Stomach smooth muscle (tissue), 2 donors: ENCODE data around the gene ACSM5.

Source experiments
- H3K27ac ChIP-seq: one replicate; pipeline ENCODE4 v1.7.0; 2013; ENCODE audit warnings: mild to moderate bottlenecking, low read length, inconsistent platforms
- H3K27me3 ChIP-seq, 2 donors: one replicate each; pipeline ENCODE4 v1.7.0; 2013; ENCODE audit warnings: low read length in 2 of 2; ENCODE audit not compliant: insufficient read depth in 2 of 2, control insufficient read depth in 1 of 2
- H3K36me3 ChIP-seq, 2 donors: one replicate each; pipeline ENCODE4 v1.7.0; 2013; ENCODE audit warnings: low read length in 2 of 2; ENCODE audit not compliant: control insufficient read depth in 2 of 2, insufficient read depth in 2 of 2
- H3K4me1 ChIP-seq: one replicate; pipeline ENCODE4 v1.7.0; 2013; ENCODE audit warnings: low read length; ENCODE audit not compliant: control insufficient read depth, insufficient read depth
- H3K4me3 ChIP-seq, 2 donors: one replicate each; pipeline ENCODE4 v1.7.0; 2013; ENCODE audit warnings: low read length in 2 of 2
- H3K9ac ChIP-seq, 2 donors: one replicate each; pipeline ENCODE4 v1.7.0; 2013; ENCODE audit warnings: low read length in 2 of 2, mild to moderate bottlenecking in 1 of 2
- H3K9me3 ChIP-seq, 2 donors: one replicate each; pipeline ENCODE4 v1.7.0; 2013; ENCODE audit warnings: low read length in 2 of 2; ENCODE audit not compliant: control insufficient read depth in 2 of 2
- donor health status: healthy.
- donor health status: Pancreatic carcinoma.

The ACSM5 gene

GRCh38 chr16:20383106-20384029 is 26.0 kb upstream of the ACSM5 start:
- no peak overlapping the region for H3K9ac ChIP-seq
- no peak overlapping the region for H3K27ac ChIP-seq
- no peak overlapping the region for H3K4me3 ChIP-seq
- H3K36me3 ChIP-seq = no peaks in the 10 kb centered on the region
- H3K27me3 ChIP-seq = peaks cover 0 to 10% of the 10 kb centered on the region in 2 donors
- no peaks in the 10 kb centered on the region for H3K9me3 ChIP-seq
- H3K4me1 ChIP-seq = peaks cover 3% of the 10 kb centered on the region

- Histone ChIP-seq H3K27ac (no peak overlapping the region), H3K36me3 (no peaks in the 10 kb centered on the region), H3K9me3 (no peaks in the 10 kb centered on the region), H3K4me3 (peak overlapping the region in 1 of 2 donors; percentile 44), H3K4me1 (peaks cover 3% of the 10 kb centered on the region), H3K9ac (no peak overlapping the region), H3K27me3 (peaks cover 0 to 8% of the 10 kb centered on the region in 2 donors)
Measured at GRCh38 chr16:20385844-20386832, 23.2 kb upstream of the ACSM5 start.

- Histone ChIP-seq H3K9me3 (no peaks in the 10 kb centered on the region), H3K4me1 (peaks cover 3% of the 10 kb centered on the region), H3K27ac (no peak overlapping the region), H3K4me3 (no peak overlapping the region), H3K36me3 (no peaks in the 10 kb centered on the region), H3K27me3 (peaks cover 0 to 8% of the 10 kb centered on the region in 2 donors), H3K9ac (no peak overlapping the region)
Measured at GRCh38 chr16:20387978-20388377, 21.4 kb upstream of the ACSM5 start.

- no peak overlapping the region for H3K27ac ChIP-seq
- H3K9me3 ChIP-seq = no peaks in the 10 kb centered on the region
- H3K27me3 ChIP-seq = peaks cover 0 to 7% of the 10 kb centered on the region in 2 donors
- H3K36me3 ChIP-seq = no peaks in the 10 kb centered on the region
- H3K9ac ChIP-seq = no peak overlapping the region
- peaks cover 5% of the 10 kb centered on the region for H3K4me1 ChIP-seq
- H3K4me3 ChIP-seq = no peak overlapping the region
Measured at GRCh38 chr16:20388854-20389253, 20.5 kb upstream of the ACSM5 start.

GRCh38 chr16:20391045-20391444 is 18.3 kb upstream of the ACSM5 start:
- no peak overlapping the region for H3K4me3 ChIP-seq
- H3K27ac ChIP-seq = no peak overlapping the region
- no peaks in the 10 kb centered on the region for H3K9me3 ChIP-seq
- H3K4me1 ChIP-seq = peaks cover 5% of the 10 kb centered on the region
- H3K9ac ChIP-seq = no peak overlapping the region
- H3K27me3 ChIP-seq = peaks cover 0 to 6% of the 10 kb centered on the region in 2 donors
- H3K36me3 ChIP-seq = no peaks in the 10 kb centered on the region

- Histone ChIP-seq H3K36me3 (no peaks in the 10 kb centered on the region), H3K4me1 (peaks cover 3% of the 10 kb centered on the region), H3K9ac (no peak overlapping the region), H3K4me3 (no peak overlapping the region), H3K27ac (no peak overlapping the region), H3K27me3 (no peaks in the 10 kb centered on the region), H3K9me3 (no peaks in the 10 kb centered on the region)
Measured at GRCh38 chr16:20393801-20394577, 15.3 kb upstream of the ACSM5 start.

- Histone ChIP-seq H3K27ac (no peak overlapping the region), H3K4me1 (peaks cover 3% of the 10 kb centered on the region), H3K4me3 (no peak overlapping the region), H3K9ac (no peak overlapping the region), H3K27me3 (no peaks in the 10 kb centered on the region), H3K36me3 (no peaks in the 10 kb centered on the region), H3K9me3 (no peaks in the 10 kb centered on the region)
Measured at GRCh38 chr16:20395946-20396345, 13.4 kb upstream of the ACSM5 start.

- peaks cover 3% of the 10 kb centered on the region for H3K4me1 ChIP-seq
- H3K36me3 ChIP-seq = no peaks in the 10 kb centered on the region
- no peaks in the 10 kb centered on the region for H3K27me3 ChIP-seq
- no peak overlapping the region for H3K9ac ChIP-seq
- H3K4me3 ChIP-seq = no peak overlapping the region
- H3K9me3 ChIP-seq = no peaks in the 10 kb centered on the region
- H3K27ac ChIP-seq = no peak overlapping the region
Measured at GRCh38 chr16:20396846-20397467, 12.4 kb upstream of the ACSM5 start.

GRCh38 chr16:20397468-20398074 is 11.8 kb upstream of the ACSM5 start:
- no peak overlapping the region for H3K4me3 ChIP-seq
- H3K9me3 ChIP-seq = no peaks in the 10 kb centered on the region
- no peak overlapping the region for H3K9ac ChIP-seq
- peaks cover 3% of the 10 kb centered on the region for H3K4me1 ChIP-seq
- H3K27ac ChIP-seq = no peak overlapping the region
- H3K36me3 ChIP-seq = no peaks in the 10 kb centered on the region
- H3K27me3 ChIP-seq = no peaks in the 10 kb centered on the region
